Neural progenitor cell (in vitro differentiated cells): ENCODE results near the gene MAP6D1. TPM values are rescaled to one million over a fixed set of nuclear protein-coding genes. Genes with fewer than 3 reads are reported as not detected.
A peak's percentile ranks its signal among the peaks of the same experiment; 100 is the strongest.

ENCODE experiments used
- DNase-seq: peaks from one replicate; pipeline ENCODE4 v3.0.0-alpha.2; 2016; ENCODE audit warnings: low spot score
- H2AFZ ChIP-seq: fragments of 200-600 bp; sonication (generic); replicated peaks from 2 replicates; pipeline ENCODE4 v1.6.1; 2016; ENCODE audit warnings: antibody characterized with exemption
- H3F3A ChIP-seq: fragments of 200-600 bp; sonication (generic); 2 replicates; pipeline ENCODE4 v1.6.1; 2016; ENCODE audit warnings: antibody characterized with exemption, low read depth
- H3K27ac ChIP-seq: fragments of 200-600 bp; sonication (generic); 2 replicates; pipeline ENCODE4 v1.5.1; 2016; ENCODE audit warnings: mild to moderate bottlenecking
- H3K27me3 ChIP-seq: fragments of 200-600 bp; sonication (generic); 2 replicates; pipeline ENCODE4 v1.6.1; 2016; ENCODE audit warnings: mild to moderate bottlenecking, moderate library complexity
- H3K36me3 ChIP-seq: fragments of 200-600 bp; sonication (generic); 2 replicates; pipeline ENCODE4 v1.5.1; 2016
- H3K4me1 ChIP-seq: fragments of 200-600 bp; sonication (generic); 2 replicates; pipeline ENCODE4 v1.6.1; 2016; ENCODE audit warnings: mixed run types
- H3K4me2 ChIP-seq: fragments of 200-600 bp; sonication (generic); 2 replicates; pipeline ENCODE4 v1.6.1; 2016
- H3K4me3 ChIP-seq: fragments of 200-600 bp; sonication (generic); 2 replicates; pipeline ENCODE4 v1.5.1; 2016
- H3K79me2 ChIP-seq: fragments of 200-600 bp; sonication (generic); 2 replicates; pipeline ENCODE4 v1.6.1; 2016; ENCODE audit warnings: low read depth
- H3K9ac ChIP-seq: fragments of 200-600 bp; sonication (generic); 2 replicates; pipeline ENCODE4 v1.6.1; 2016
- H3K9me3 ChIP-seq: fragments of 200-600 bp; sonication (generic); 2 replicates; pipeline ENCODE4 v1.5.1; 2016; ENCODE audit warnings: low read depth
- H4K20me1 ChIP-seq: fragments of 200-600 bp; sonication (generic); 2 replicates; pipeline ENCODE4 v1.6.1; 2016; ENCODE audit warnings: low read depth
- H3K27ac Mint-ChIP-seq: 3 replicates; pipeline ENCODE4 v1.8.0; 2021; ENCODE audit warnings: mixed read lengths
- H3K27me3 Mint-ChIP-seq: 2 replicates; pipeline ENCODE4 v1.8.0; 2022; ENCODE audit warnings: low read depth, mild to moderate bottlenecking, inconsistent platforms, moderate library complexity, mixed read lengths; ENCODE audit not compliant: insufficient read depth
- H3K36me3 Mint-ChIP-seq: 3 replicates; pipeline ENCODE4 v1.8.0; 2021; ENCODE audit warnings: mixed read lengths
- H3K4me1 Mint-ChIP-seq: 3 replicates; pipeline ENCODE4 v1.8.0; 2021; ENCODE audit warnings: mixed read lengths
- H3K4me3 Mint-ChIP-seq: 3 replicates; pipeline ENCODE4 v1.8.0; 2021; ENCODE audit warnings: mild to moderate bottlenecking, moderate library complexity, mixed read lengths
- H3K9me3 Mint-ChIP-seq: 3 replicates; pipeline ENCODE4 v1.8.0; 2020; ENCODE audit warnings: mixed read lengths
- CTCF ChIP-seq: fragments of 200-600 bp; sonication (generic); IDR thresholded peaks from 2 replicates; pipeline ENCODE4 v1.5.1; 2017; ENCODE audit warnings: antibody characterized with exemption, mild to moderate bottlenecking
- EZH2 ChIP-seq: fragments of 200-600 bp; sonication (generic); IDR thresholded peaks from 2 replicates; pipeline ENCODE4 v1.6.1; 2017; ENCODE audit warnings: antibody characterized with exemption, mild to moderate bottlenecking, moderate library complexity
- EZH2phosphoT487 ChIP-seq: fragments of 200-600 bp; sonication (generic); IDR thresholded peaks from 2 replicates; pipeline ENCODE4 v1.6.1; 2017; ENCODE audit warnings: antibody characterized with exemption
- total RNA-seq: library from RNA; depleted of rRNA; stranded (reverse); fragments of >200 nt; gene quantifications from 2 replicates; pipeline ENCODE4 v1.2.3, GENCODE V29; 2015; ENCODE audit warnings: low replicate concordance

MAP6D1 gene
- total RNA-seq, 1 donor from 2014 or later, result 3.5 TPM

GRCh38 chr3:183823963-183824362, 1.4 kb downstream of the MAP6D1 start:
- Histone ChIP-seq H4K20me1 (peaks cover 25% of the 10 kb centered on the region), H3K9me3 (no peaks in the 10 kb centered on the region), H3K27ac (no peak overlapping the region), H3K4me1 (peaks cover 15% of the 10 kb centered on the region), H3K36me3 (no peaks in the 10 kb centered on the region), H3K9ac (no peak overlapping the region), H3K27me3 (peaks cover 16% of the 10 kb centered on the region), H3K4me2 (peak overlapping the region; percentile 92), H3K79me2 (no peaks in the 10 kb centered on the region), H2AFZ (no peak overlapping the region), H3F3A (peaks cover 41% of the 10 kb centered on the region), H3K4me3 (peak overlapping the region; percentile 72)
- Mint-ChIP-seq H3K27me3 (peaks cover 4% of the 10 kb centered on the region), H3K4me3 (peak overlapping the region; percentile 84), H3K27ac (no peak overlapping the region), H3K9me3 (no peaks in the 10 kb centered on the region), H3K36me3 (no peaks in the 10 kb centered on the region), H3K4me1 (peaks cover 17% of the 10 kb centered on the region)
- DNase-seq, result no peak
- TF ChIP-seq EZH2, result no peak
- TF ChIP-seq CTCF, result peak; percentile 19

GRCh38 chr3:183822631-183823030, 2.7 kb downstream of the MAP6D1 start:
- peaks cover 16% of the 10 kb centered on the region for H3K27me3 ChIP-seq
- no peaks in the 10 kb centered on the region for H3K79me2 ChIP-seq
- Mint-ChIP-seq H3K4me3 (peak overlapping the region; percentile 38), H3K36me3 (no peaks in the 10 kb centered on the region), H3K4me1 (peaks cover 19% of the 10 kb centered on the region), H3K9me3 (peaks cover 2% of the 10 kb centered on the region), H3K27me3 (peaks cover 4% of the 10 kb centered on the region), H3K27ac (no peak overlapping the region)
- no peaks in the 10 kb centered on the region for H3K36me3 ChIP-seq
- no peak overlapping the region for H3K4me3 ChIP-seq
- no peaks in the 10 kb centered on the region for H3K9me3 ChIP-seq
- H3F3A ChIP-seq, result peaks cover 41% of the 10 kb centered on the region
- peak; percentile 79 for DNase-seq
- H2AFZ ChIP-seq, result no peak overlapping the region
- H4K20me1 ChIP-seq, result peaks cover 25% of the 10 kb centered on the region
- TF ChIP-seq CTCF, result no peak
- TF ChIP-seq EZH2phosphoT487, result no peak
- H3K9ac ChIP-seq, result no peak overlapping the region
- no peak overlapping the region for H3K27ac ChIP-seq
- H3K4me2 ChIP-seq, result peak overlapping the region; percentile 3
- H3K4me1 ChIP-seq, result peaks cover 15% of the 10 kb centered on the region

GRCh38 chr3:183819831-183820230, 5.5 kb downstream of the MAP6D1 start:
- peaks cover 14% of the 10 kb centered on the region for H4K20me1 ChIP-seq
- Mint-ChIP-seq H3K27ac (no peak overlapping the region), H3K9me3 (peaks cover 2% of the 10 kb centered on the region), H3K27me3 (peaks cover 5% of the 10 kb centered on the region), H3K36me3 (peaks cover 3% of the 10 kb centered on the region), H3K4me3 (no peak overlapping the region), H3K4me1 (peaks cover 16% of the 10 kb centered on the region)
- DNase-seq, result no peak
- peaks cover 16% of the 10 kb centered on the region for H3K27me3 ChIP-seq
- H3K9me3 ChIP-seq, result no peaks in the 10 kb centered on the region
- TF ChIP-seq EZH2phosphoT487 (no peak), CTCF (no peak), EZH2 (no peak)
- no peak overlapping the region for H3K4me3 ChIP-seq
- H2AFZ ChIP-seq, result no peak overlapping the region
- no peak overlapping the region for H3K27ac ChIP-seq
- H3F3A ChIP-seq, result peaks cover 28% of the 10 kb centered on the region
- H3K4me2 ChIP-seq, result no peak overlapping the region
- H3K79me2 ChIP-seq, result no peaks in the 10 kb centered on the region
- H3K9ac ChIP-seq, result no peak overlapping the region
- H3K36me3 ChIP-seq, result no peaks in the 10 kb centered on the region
- H3K4me1 ChIP-seq, result peaks cover 15% of the 10 kb centered on the region
